Brain microvascular endothelial cell (primary cell): ENCODE measurements around the gene NOL4L.

Source experiments
- DNase-seq: peaks from one replicate; pipeline ENCODE4 v3.0.0-alpha.2; 2020
- H3K27ac ChIP-seq: fragments of 250-450 bp; sonication (Bioruptor Pico); 2 replicates; pipeline ENCODE4 v1.5.1; 2020; ENCODE audit warnings: mild to moderate bottlenecking, moderate library complexity
- H3K27me3 ChIP-seq: fragments of 250-450 bp; sonication (Bioruptor Pico); replicated peaks from 2 replicates; pipeline ENCODE4 v1.5.1; 2020; ENCODE audit warnings: mild to moderate bottlenecking
- H3K36me3 ChIP-seq: fragments of 250-450 bp; sonication (Bioruptor Pico); replicated peaks from 2 replicates; pipeline ENCODE4 v1.5.1; 2020; ENCODE audit warnings: mild to moderate bottlenecking
- H3K4me3 ChIP-seq: 2 replicates; pipeline ENCODE4 v1.5.1; 2011; ENCODE audit warnings: low read depth, mild to moderate bottlenecking, control low read depth, low read length, moderate library complexity
- in situ Hi-C: cut with HindIII; loops from 2 replicates; pipeline ENCODE4 v1.10.0; 2017; ENCODE audit warnings: low sequenced_read_pairs, low pct_ligation_motif_present
- TF ChIP-seq, protein P1 (sequence below): IDR thresholded peaks from 2 replicates; pipeline ENCODE4 v1.5.1; 2011; ENCODE audit warnings: low read depth, mild to moderate bottlenecking, moderate library complexity, low read length, control low read depth, inconsistent platforms; ENCODE audit errors: missing control alignments

NOL4L gene, protein sequence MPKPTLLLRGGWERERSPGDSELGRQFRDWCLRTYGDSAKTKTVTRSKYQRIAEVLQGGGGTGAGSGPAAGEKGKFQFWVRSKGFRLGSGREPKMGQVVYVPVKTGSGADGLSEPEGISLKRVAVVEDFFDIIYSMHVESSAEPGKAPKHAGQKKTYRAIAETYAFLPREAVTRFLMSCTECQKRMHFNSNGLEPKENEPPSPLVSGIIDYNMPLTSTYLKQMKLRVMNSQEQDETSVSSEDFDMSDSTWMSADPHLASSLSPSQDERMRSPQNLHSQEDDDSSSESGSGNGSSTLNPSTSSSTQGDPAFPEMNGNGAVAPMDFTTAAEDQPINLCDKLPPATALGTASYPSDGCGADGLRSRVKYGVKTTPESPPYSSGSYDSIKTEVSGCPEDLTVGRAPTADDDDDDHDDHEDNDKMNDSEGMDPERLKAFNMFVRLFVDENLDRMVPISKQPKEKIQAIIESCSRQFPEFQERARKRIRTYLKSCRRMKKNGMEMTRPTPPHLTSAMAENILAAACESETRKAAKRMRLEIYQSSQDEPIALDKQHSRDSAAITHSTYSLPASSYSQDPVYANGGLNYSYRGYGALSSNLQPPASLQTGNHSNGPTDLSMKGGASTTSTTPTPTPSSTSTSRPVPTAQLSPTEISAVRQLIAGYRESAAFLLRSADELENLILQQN

GRCh38 chr20:32585011-32585585, at the start of gene NOL4L:
NOL4L (minus strand) TSS chr20:32585333; CDS start chr20:32584890, 443 bp downstream.
- no peak for DNase-seq
- Histone ChIP-seq H3K4me3 (peak within 1 kb of the TSS; percentile 62), H3K27me3 (peaks cover 10% of the 10 kb centered on the region), H3K36me3 (no peaks in the 10 kb centered on the region), H3K27ac (no peak within 1 kb of the TSS)
- TF ChIP-seq, protein P1, sequence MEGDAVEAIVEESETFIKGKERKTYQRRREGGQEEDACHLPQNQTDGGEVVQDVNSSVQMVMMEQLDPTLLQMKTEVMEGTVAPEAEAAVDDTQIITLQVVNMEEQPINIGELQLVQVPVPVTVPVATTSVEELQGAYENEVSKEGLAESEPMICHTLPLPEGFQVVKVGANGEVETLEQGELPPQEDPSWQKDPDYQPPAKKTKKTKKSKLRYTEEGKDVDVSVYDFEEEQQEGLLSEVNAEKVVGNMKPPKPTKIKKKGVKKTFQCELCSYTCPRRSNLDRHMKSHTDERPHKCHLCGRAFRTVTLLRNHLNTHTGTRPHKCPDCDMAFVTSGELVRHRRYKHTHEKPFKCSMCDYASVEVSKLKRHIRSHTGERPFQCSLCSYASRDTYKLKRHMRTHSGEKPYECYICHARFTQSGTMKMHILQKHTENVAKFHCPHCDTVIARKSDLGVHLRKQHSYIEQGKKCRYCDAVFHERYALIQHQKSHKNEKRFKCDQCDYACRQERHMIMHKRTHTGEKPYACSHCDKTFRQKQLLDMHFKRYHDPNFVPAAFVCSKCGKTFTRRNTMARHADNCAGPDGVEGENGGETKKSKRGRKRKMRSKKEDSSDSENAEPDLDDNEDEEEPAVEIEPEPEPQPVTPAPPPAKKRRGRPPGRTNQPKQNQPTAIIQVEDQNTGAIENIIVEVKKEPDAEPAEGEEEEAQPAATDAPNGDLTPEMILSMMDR, result no peak
- in situ Hi-C loops, result no loop called here

DNA sequence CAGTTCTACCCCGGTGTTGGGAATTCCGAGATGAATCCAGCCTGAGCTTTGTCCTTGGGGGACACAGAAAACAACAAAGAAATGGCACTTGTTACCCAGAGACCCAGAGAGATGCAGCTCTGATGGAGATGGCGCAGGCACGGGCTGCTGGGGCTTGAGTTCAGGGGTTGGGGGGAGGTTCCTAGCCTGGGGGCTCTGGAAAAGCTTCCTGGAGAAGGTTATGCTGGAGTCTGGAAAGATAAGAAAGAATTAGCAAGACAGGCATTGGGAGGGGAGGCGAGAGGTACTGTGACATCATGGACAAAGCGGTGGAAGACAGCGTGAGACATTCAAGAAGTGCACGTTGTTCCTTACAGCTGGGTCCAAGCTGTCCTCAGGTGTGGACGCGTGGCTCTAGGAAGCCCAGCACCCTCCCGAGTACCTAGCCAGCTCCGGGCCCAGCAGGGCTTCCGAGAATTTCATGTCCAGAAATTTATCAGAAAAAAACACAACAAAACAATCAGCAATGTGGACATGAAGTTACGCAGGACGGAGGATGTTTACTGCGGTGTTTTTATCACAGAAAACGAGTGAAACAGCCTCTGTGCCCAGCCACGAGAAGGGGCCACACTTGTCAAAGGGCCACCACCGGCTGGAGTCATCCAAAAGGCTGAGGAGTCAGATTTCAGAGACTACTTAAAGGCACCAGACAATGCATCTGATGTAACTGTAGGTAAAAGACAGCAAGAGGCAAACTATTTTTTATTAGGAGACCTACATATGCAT, 49.1 kb upstream of the NOL4L start:
- TF ChIP-seq, protein P1, result no peak
- no peak overlapping the region for H3K27ac ChIP-seq
- no peaks in the 10 kb centered on the region for H3K36me3 ChIP-seq
- in situ Hi-C loops, result no loop called here
- DNase-seq, result no peak
- no peaks in the 10 kb centered on the region for H3K27me3 ChIP-seq
- H3K4me3 ChIP-seq, result no peak overlapping the region

GRCh38 chr20:32632461-32633354, 47.6 kb upstream of the NOL4L start:
- Histone ChIP-seq H3K27me3 (no peaks in the 10 kb centered on the region), H3K27ac (no peak overlapping the region), H3K4me3 (no peak overlapping the region), H3K36me3 (no peaks in the 10 kb centered on the region)
- DNase-seq, result no peak
- in situ Hi-C loops, result no loop called here
- TF ChIP-seq, protein P1, result no peak

GRCh38 chr20:32631933-32632460, 46.9 kb upstream of the NOL4L start:
- in situ Hi-C loops, result no loop called here
- TF ChIP-seq, protein P1, result no peak

GRCh38 chr20:32629813-32630212, 44.7 kb upstream of the NOL4L start:
- TF ChIP-seq, protein P1, result no peak
- no peak for DNase-seq
- in situ Hi-C loops, result no loop called here
- Histone ChIP-seq H3K4me3 (no peak overlapping the region), H3K36me3 (no peaks in the 10 kb centered on the region), H3K27me3 (no peaks in the 10 kb centered on the region), H3K27ac (no peak overlapping the region)

More at GRCh38 chr20:32631933-32632460, 46.9 kb upstream of the NOL4L start:
- Histone ChIP-seq H3K4me3 (no peak overlapping the region), H3K36me3 (no peaks in the 10 kb centered on the region), H3K27me3 (no peaks in the 10 kb centered on the region), H3K27ac (no peak overlapping the region)
- no peak for DNase-seq
